ENCODE measurements around the gene ASB9.

DNA sequence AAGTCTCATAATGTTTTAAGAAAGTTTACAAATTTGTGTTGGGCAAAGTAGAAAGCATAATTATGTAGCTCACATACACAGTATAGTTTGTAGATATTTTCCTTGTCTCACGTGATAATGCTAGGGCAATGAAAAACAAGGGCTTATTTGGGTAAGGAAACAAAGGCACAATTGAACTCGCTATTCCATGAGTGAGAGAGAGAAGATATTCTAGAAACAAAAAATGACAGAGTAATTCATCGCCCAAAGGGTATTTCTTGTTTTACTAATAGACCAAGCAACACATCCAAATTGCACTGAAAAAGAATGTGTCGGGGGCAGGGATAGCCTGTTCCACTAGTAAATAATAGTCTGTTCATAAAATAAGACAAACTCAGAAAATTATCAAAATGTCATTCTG is 49.2 kb upstream of the ASB9 start:
- no peak for TF ChIP-seq ZNF274 (IDR thresholded peaks at IDR 0.05; ENCODE audit: borderline replicate concordance, low read depth, low read length)
- TF ChIP-seq ESRRA (IDR thresholded peaks at IDR 0.05; ENCODE audit: borderline replicate concordance, low read depth), result no peak
- TF ChIP-seq EP300 (IDR thresholded peaks at IDR 0.05; ENCODE audit: low read length), result no peak
- TF ChIP-seq SP2 (IDR thresholded peaks at IDR 0.05; ENCODE audit: extremely low read depth, low read depth, low read length, poor library complexity, severe bottlenecking), result no peak
- no peak for TF ChIP-seq REST (IDR thresholded peaks at IDR 0.05; ENCODE audit: borderline replicate concordance)
- TF ChIP-seq REST (CRISPR knock-in tag; IDR thresholded peaks at IDR 0.05; ENCODE audit: low read depth), result no peak
- no peak for TF ChIP-seq YY1 (IDR thresholded peaks at IDR 0.05; ENCODE audit: borderline replicate concordance in 1 of 3, control insufficient read depth in 1 of 3, extremely low read depth in 1 of 3, insufficient read depth in 3 of 3, insufficient read length in 1 of 3, insufficient replicate concordance in 2 of 3, low read depth in 1 of 3, low read length in 2 of 3)
- TF ChIP-seq FOSL1 (tag; conservative IDR thresholded peaks at IDR 0.05), result no peak
- TF ChIP-seq CREB3 (tag; conservative IDR thresholded peaks at IDR 0.05; ENCODE audit: low read depth), result no peak
- TF ChIP-seq ZBED1 (IDR thresholded peaks at IDR 0.05), result no peak
- TF ChIP-seq KLF6 (CRISPR knock-in tag; IDR thresholded peaks at IDR 0.05; ENCODE audit: borderline replicate concordance), result no peak
- no peak for TF ChIP-seq NFXL1 (CRISPR knock-in tag; IDR thresholded peaks at IDR 0.05)
- TF ChIP-seq ZNF253 (CRISPR knock-in tag; conservative IDR thresholded peaks at IDR 0.05), result no peak
- no peak for TF ChIP-seq HDAC2 (IDR thresholded peaks at IDR 0.05)
- TF ChIP-seq, protein P1, sequence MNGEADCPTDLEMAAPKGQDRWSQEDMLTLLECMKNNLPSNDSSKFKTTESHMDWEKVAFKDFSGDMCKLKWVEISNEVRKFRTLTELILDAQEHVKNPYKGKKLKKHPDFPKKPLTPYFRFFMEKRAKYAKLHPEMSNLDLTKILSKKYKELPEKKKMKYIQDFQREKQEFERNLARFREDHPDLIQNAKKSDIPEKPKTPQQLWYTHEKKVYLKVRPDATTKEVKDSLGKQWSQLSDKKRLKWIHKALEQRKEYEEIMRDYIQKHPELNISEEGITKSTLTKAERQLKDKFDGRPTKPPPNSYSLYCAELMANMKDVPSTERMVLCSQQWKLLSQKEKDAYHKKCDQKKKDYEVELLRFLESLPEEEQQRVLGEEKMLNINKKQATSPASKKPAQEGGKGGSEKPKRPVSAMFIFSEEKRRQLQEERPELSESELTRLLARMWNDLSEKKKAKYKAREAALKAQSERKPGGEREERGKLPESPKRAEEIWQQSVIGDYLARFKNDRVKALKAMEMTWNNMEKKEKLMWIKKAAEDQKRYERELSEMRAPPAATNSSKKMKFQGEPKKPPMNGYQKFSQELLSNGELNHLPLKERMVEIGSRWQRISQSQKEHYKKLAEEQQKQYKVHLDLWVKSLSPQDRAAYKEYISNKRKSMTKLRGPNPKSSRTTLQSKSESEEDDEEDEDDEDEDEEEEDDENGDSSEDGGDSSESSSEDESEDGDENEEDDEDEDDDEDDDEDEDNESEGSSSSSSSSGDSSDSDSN (IDR thresholded peaks at IDR 0.05; ENCODE audit: borderline replicate concordance in 1 of 2, low read depth in 2 of 2, low read length in 2 of 2), result no peak

Data from K562 (cell line).